GM18517 (cell line): Measurements from ENCODE around the gene DCAF5.
A peak's percentile ranks its signal among the peaks of the same experiment; 100 is the strongest.
"Not testable (repeated sequence)": the region's sequence is repeated elsewhere in the genome, so short reads cannot be mapped to it uniquely, and the experiment has no call there.

Source experiments
- ATAC-seq: cut with Tn5 transposase; IDR thresholded peaks from one replicate; pipeline ENCODE4 v1.9.1; 2021; ENCODE audit warnings: mild to moderate bottlenecking, moderate library complexity; ENCODE audit not compliant: unreplicated experiment

DCAF5 gene, protein sequence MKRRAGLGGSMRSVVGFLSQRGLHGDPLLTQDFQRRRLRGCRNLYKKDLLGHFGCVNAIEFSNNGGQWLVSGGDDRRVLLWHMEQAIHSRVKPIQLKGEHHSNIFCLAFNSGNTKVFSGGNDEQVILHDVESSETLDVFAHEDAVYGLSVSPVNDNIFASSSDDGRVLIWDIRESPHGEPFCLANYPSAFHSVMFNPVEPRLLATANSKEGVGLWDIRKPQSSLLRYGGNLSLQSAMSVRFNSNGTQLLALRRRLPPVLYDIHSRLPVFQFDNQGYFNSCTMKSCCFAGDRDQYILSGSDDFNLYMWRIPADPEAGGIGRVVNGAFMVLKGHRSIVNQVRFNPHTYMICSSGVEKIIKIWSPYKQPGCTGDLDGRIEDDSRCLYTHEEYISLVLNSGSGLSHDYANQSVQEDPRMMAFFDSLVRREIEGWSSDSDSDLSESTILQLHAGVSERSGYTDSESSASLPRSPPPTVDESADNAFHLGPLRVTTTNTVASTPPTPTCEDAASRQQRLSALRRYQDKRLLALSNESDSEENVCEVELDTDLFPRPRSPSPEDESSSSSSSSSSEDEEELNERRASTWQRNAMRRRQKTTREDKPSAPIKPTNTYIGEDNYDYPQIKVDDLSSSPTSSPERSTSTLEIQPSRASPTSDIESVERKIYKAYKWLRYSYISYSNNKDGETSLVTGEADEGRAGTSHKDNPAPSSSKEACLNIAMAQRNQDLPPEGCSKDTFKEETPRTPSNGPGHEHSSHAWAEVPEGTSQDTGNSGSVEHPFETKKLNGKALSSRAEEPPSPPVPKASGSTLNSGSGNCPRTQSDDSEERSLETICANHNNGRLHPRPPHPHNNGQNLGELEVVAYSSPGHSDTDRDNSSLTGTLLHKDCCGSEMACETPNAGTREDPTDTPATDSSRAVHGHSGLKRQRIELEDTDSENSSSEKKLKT

DNA sequence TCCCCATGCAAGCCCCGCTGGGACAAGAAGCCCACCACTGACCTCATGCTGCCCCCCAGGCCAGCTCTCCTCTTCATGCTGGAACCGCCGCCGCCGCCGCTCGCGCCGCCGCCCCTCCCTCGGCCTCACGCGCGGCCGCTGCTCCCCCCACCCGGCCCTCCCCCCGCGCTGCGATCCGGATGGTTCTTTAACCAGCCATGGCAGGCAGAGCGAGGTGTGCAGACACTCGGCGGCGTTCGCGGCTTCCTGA lies at the start of gene DCAF5:
Gene DCAF5 (minus strand): TSS at position 218 of the 250 bp plus-strand sequence. CDS start 141 bp downstream, at position 77.
- ATAC-seq: no peak

DNA sequence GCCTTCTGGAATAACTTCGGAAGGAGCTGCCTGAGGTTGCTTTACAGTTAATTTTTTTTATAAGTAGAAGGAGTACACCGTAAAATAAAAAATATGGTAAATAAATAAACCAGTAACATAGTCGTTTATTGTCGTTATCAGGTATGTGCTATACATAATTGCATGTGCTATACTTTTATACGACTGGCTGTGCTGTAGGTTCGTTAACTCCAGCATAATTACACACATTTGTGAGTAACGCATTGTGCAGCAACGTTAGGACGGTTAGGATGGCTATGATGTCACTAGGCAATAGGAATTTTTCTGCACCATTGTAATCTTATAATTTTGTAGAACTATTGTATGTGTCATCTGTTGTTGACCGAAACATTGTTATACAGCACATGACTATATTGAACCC lies 46.9 kb upstream of the DCAF5 start:
- ATAC-seq: no peak

DNA sequence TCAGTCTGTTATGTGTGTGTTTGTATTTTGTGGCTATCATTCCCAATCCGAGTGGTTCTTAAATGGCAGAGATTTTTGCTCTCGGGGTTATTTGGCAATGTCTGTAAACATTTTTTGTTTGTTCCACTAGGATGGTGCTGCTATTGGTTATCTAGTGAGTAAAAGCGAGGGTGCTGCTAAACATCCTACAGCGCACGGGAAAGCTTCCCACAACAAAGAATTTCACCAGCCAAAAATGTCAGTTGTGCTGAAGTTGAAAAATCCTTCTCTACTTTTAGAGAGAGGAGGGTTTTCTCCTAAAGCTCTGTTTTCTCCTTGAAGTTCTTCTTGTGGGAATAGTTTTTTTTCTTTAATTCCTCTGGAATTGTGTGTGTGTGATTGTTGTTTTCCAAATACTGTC lies 40.8 kb upstream of the DCAF5 start:
- no peak for ATAC-seq

DNA sequence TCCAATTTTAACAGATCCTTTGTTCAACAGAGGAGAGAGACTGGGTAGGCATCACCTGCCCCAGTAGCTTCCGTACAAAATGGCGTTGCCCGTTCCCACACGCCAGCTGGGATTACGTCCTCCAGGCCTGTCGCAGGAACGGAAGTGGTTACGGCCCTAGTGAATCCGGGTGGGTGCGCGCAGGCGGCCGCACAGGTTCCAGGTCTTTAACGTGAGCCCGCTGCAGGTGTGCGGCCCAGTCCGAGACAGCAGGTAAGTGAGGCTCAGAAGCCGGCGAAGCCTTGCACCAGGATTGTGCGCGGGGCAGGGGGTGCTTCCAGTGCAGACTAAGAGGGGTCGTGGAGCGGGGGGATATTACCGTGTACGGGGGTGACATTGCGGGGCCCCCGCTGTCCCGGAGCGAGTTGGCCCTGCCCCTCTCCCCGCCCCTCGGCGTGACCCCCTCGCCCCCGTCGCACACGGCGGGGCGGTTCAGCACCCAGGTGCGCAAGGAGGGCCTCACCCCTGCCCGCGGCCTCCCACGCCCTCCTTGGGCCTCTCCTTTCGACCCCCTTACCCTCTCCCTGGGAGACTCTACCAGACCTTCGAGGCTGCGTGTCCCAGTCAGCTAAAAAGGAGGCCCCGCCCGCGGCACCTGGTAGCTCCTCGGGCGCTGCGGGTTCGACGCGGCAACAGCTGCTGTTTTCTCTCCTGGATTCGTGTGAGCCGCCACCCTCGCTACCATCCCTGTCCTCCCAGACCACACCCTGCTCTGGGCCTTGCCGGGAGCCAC lies 38.6 kb upstream of the DCAF5 start, which contains the start of gene EXD2:
Gene EXD2 (plus strand): TSS at position 159 of the 772 bp plus-strand sequence. CDS start 17,973 bp downstream, outside the sequence.
- ATAC-seq: peak; percentile 79

DNA sequence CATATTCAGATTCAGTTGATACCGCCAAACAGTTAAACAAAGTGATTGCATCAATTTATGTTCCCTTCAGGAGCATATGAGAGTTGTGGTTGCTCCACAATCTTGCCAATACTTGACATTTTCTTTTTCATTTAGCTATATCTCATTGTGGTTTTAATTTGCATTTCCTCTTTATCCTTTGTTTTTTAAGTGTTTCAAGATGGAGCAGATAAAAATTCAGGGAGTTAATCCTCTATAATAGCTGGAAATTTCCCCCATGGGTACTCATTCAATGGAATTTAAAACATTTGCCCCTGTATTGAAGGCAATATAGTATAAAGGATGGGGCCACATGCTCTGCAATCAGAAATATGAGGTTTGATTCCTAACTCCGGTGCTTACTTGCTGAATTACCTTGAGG lies 37.3 kb upstream of the DCAF5 start:
- ATAC-seq: no peak

DNA sequence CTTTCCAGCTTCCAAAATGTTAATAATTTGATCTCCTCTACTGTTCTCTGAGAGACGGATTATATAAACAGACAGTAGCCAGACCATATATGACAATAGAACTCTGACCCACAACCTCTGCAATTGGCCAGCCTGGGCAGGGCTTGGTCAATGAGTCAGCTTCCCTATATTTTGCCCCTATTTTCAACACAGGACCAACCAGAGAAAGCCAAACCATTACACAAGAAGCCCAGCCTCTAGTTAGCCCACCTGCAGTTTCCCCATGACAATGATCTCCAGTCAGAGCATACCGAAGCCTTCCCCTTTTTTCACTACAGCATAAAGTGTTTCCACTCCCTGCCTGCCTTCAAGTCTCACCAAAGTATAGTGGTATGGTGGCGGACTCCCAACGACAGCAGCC lies 30.8 kb upstream of the DCAF5 start:
- no peak for ATAC-seq

DNA sequence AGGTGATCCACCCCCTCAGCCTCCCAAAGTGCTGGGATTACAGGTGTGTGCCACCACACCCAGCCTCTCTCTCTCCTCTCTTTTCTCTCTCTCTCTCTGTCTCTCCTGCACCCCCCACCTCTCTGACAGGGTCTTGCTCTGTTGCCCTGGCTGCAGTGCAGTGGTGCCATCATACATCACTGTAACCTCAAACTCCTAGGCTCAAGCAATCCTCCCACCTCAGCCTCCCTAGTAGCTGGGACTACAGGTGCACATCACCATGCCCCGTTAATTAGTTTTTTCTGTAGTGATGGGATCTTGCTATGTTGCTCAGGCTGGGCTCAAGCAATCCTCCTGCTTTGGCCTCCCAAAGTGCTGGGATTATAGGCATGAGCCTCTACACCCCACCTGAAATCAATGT lies 29.7 kb upstream of the DCAF5 start:
- not testable (repeated sequence) for ATAC-seq

DNA sequence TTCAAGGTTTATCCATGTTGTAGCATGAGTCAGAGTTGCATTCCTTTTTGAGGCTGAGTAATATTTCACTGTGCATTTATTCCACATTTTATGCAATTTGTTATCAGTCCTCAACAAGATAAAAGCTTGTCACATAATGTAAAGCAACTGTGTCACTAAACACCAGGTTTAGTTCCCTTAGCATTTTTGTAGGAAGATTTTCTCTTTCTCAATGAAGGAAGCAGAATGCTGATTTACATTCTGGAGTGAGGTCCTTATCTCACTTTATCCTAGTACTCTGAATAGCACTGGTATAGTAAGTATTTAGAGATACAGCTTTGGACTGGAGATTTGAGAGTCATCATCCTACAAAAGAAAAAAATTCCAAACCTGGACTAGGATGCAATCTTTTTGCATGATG lies 28.6 kb upstream of the DCAF5 start:
- no peak for ATAC-seq

DNA sequence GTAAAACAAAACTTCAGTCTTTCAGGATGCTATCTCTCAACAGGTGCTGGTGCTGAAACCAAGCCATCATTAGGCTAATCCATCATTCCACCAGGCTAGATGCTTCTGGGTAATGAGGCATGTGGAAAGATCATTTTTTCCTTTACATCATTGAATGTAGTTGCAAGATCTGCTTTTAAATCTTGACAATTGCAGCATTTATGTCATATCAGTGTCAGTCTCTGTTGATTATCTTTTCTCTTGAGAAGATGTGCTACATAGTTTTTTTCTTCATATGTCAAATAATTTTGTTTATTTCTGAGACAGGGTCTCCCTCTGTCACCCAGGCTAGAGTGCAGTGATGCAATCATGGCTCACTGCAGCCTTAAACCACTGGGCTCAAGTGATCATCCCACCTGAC lies 22.2 kb upstream of the DCAF5 start:
- ATAC-seq: no peak

DNA sequence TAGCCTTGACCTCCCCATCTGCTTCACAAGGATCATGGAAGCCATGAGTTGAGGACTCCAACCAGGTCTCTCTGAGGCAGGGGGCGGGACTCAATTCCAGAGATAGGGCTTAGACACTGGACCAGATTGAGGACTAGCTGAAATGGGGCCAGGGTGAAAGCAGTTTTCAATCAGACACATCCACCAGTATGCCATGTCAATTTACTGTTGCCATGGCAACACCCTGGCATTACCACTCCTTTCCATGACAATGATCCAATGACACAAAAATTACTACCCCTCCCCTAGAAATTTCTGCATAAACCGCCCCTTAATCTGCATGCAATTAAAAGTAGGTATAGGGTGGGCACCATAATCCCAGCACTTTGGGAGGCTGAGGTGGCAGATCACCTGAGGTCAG lies 18.6 kb upstream of the DCAF5 start:
- no peak for ATAC-seq

DNA sequence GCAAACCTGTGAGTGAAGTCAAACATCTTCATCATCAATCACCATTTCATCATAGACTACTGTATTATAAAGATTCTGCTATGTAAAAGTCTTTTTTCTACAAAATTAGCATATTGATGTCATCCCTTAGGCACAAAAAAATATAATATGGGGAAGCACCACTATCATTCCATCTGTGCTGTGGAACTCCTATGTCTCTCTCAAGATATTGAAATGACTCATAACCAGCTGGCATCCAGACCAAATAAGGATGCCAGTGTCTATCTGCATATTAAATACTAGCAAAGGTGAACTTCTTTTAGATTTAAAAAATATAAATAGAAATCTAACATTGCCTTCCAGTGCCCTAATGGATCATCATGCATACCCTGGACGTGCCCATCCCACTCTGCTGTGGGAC lies 17.9 kb upstream of the DCAF5 start:
- ATAC-seq: no peak

DNA sequence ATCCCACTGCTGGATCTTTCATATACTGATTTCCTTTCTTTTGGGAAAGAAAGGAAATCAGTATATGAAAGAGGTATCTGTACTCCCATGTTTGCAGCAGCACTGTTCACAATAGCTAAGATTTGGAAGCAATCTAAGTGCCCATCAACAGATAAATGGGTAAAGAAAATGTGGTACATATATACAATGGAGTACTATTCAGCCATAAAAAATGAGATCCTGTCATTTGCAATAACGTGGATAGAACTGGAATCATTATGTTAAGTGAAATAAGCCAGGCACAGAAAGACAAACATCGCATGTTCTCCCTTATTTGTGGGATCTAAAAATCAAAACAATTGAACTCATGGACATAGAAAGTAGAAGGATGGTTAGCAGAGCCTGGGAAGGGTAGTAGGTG lies 12.9 kb upstream of the DCAF5 start:
- ATAC-seq: not testable (repeated sequence)

DNA sequence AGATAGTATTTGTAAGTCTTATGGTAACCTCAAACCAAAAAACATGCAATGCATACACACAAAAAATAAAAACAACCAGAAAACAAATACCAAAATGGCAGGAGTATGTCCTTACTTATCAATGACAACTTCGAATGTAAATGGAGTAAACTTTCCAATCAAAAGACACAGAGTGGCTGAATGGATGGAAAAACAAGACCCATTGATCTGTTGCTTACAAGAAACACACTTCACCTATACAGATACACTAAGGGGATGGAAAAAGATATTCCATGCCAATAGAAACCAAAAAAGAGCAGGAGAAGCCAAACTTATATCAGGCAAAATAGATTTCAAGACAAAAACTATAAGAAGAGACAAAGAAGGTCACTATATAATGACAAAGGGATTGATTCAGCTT lies 8.7 kb upstream of the DCAF5 start:
- ATAC-seq: no peak

DNA sequence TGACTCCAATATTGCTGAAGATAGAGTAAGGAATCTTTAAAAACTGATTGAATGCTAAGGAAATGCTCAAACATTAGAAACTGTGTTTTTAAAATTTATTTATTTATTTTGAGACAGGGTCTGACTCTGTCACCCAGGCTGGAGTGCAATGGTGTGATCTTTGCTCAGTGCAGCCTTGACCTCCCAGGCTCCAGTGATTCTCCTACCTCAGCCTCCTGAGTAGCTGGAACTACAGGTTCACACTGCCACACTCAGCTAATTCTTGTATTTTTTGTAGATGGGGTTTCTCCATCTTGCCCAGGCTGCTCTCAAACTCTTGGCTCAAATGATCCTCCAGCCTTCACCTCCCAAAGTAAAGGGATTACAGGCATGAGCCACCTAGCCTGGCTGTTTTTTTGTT lies 3.3 kb upstream of the DCAF5 start:
- ATAC-seq: no peak

DNA sequence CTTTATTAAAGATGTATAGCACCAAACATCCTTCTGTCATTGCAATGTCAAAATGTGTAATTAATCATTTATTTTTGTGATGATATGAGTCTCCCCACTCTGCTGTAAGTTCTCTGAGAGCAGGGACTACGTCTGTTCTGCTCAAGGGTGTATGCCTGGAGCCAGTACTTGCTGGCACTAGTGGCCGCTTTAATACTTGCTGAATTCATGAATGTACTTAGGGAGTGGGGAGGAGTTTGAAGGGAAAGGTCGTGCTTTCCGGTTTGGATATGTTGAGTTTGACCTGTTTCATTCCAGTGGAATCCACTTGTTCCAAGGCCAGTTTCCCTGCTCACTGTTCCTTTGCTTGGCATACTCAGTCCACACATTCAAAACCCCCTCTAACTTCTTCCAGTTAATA lies 1.9 kb upstream of the DCAF5 start:
- ATAC-seq: no peak

DNA sequence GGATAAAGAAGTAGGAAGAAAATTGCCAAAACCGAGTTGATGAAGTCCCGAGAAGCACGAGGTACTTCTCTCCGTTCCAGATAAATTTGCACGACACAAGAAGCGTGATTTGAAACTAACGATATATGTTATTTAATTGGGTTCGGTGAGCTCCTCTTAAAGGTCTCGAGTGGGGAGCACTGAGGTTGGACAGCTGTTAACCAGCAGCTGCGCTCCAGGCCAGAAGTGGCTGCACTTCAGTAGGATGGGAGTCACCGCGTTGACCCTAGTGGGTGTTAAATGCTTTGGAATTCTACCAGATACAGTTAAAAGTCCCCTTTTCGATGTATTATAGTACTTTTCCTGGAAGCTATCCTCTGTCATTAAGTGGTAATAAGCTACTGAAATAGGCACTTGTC lies 953 bp upstream of the DCAF5 start:
- ATAC-seq: no peak

DNA sequence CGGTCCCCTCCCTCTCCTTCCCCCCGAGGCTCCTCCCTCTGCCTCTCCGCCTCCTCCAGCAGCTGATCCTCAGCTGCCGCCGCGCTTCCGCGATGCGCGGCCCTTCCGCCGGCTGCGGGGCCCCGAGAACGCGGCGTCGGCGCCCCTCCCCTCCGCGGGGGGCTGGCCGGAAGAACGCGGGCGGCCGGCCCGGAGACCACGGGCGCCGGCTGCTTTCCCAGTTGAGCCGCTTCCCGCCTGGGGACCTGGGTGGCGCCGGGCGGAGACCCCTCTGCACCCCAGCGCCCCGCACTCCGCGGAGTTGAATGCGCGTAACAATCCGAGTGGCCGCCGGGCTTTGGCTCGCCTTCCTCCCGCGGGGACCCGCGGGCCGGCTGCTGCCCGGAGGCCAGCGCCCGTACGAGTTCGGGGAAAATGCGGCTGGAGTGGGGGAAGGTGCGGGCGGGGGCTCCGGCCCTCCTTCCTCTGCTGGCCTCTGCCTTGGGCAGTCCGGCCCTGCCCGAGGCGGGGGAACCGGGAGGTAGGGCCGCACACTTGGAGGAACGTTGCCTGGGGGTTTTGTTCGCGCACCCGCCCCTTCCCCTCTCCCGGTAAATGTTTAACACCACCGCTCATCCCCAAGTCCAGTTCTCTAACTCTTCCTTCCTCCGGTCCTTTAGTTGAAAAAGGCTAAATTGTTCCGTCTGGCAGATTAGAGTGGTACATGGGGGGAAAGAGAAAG lies 393 bp upstream of the DCAF5 start:
- peak; percentile 65 for ATAC-seq

DNA sequence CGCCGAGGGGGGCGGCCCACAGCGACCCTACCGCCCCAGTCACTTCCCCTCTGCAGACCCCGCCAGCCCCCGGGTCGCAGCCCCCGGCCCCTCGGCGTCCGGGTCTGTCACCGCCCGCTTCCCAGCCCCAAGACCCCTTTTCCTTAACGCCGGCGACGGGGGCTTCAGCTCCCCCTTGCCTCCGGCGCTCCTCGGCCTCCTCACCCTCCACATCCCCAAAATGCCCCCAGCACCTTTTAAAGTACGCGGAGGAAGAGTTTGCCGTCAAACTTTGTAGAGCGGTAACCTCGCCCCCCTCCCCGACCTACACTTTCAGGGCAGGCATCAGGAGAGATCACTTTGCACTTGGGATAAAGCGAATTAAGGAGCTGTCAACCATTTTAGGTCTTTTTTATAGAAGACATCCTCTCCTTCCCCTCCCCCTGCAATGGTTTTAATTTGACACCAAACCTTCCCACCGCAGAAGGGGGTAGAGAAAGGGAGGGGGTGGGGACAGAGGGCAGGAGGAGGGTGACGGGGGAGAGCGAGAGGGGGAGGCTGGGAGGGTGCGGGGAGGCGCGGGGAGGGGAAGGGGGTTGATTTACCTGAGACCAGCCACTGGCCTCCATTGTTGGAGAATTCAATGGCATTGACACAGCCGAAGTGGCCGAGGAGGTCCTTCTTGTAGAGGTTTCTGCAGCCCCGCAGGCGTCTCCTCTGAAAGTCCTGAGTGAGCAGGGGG lies 578 bp downstream of the DCAF5 start:
- peak; percentile 5 for ATAC-seq

DNA sequence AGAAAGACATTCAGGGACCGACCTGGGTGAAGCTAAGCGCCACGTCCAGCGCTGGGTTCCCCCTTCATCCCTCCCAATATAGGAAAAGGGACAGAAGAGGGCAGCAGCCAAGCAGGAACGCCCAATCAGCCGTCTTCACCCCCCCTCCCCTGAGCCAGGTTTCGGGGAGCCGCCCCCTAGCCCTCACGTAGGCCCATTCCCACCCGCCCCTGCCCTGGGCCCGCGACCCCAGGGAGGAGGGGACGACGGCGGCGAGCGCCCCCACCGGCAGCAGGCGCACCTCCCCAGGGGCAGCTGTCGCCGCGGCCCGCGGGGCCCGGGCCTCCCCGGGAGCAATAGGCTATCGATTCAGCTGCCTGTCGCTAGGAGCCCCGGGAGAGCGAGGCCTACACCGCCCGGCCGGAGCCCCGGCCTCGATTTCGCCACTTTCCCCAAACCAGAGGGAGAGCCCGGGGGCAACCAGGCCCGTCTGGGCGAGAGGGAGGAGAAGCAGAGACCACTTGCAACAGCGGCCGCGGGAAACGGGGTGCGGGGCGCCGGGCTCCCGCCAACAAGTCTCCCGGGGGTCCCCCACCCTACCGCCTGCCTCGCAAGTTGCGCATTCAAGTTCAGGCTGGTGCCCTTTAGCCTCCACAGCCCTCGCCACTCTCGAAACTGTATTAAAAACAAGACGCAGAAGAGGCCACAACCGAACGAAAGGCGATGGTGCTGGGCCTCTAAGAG lies 1.3 kb downstream of the DCAF5 start:
- ATAC-seq: peak; percentile 48
